Cardiac muscle cell (in vitro differentiated cells and primary cell): ENCODE results near the gene TDP1. TPM values are rescaled to one million over a fixed set of nuclear protein-coding genes. Genes with fewer than 3 reads are reported as not detected.

ENCODE experiments used
- DNase-seq, 2 donors: peaks; one replicate each; pipeline versions ENCODE4 v3.0.0 to v3.0.0-alpha.2; 2010 to 2017; ENCODE audit warnings: low read depth in 1 of 2, low spot score in 1 of 2
- H3K27ac ChIP-seq: fragments of 200-600 bp; sonication (generic); 2 replicates; pipeline ENCODE4 v1.5.1; 2016
- H3K27me3 ChIP-seq: fragments of 200-600 bp; sonication (generic); 2 replicates; pipeline ENCODE4 v1.6.0; 2016; ENCODE audit warnings: control low read depth
- H3K36me3 ChIP-seq: fragments of 200-600 bp; sonication (generic); 2 replicates; pipeline ENCODE4 v1.5.1; 2016; ENCODE audit warnings: control low read depth
- H3K4me1 ChIP-seq: fragments of 200-600 bp; sonication (generic); 2 replicates; pipeline ENCODE4 v1.8.1; 2017; ENCODE audit warnings: low read depth, mild to moderate bottlenecking, mixed run types
- H3K4me3 ChIP-seq: fragments of 200-600 bp; sonication (generic); 2 replicates; pipeline ENCODE4 v1.5.1; 2016; ENCODE audit warnings: mild to moderate bottlenecking
- H3K9me3 ChIP-seq: fragments of 200-600 bp; sonication (generic); 2 replicates; pipeline ENCODE4 v1.5.1; 2017; ENCODE audit warnings: low read depth, mild to moderate bottlenecking, control low read depth
- polyA plus RNA-seq: library from polyadenylated mRNA; unstranded; fragments of >200 nt; fragmentation: Nextera tagmentation; extraction: Ambion mirVana; gene quantifications from 2 replicates; pipeline ENCODE4 v1.2.1, GENCODE V29; 2016
- total RNA-seq: library from RNA; depleted of rRNA; stranded (reverse); fragments of >200 nt; gene quantifications from 2 replicates; pipeline ENCODE4 v1.2.3, GENCODE V29; 2016
- TF ChIP-seq, protein P1 (sequence below): IDR thresholded peaks from 2 replicates; pipeline ENCODE4 v1.5.1; 2012; ENCODE audit warnings: low read depth, mild to moderate bottlenecking, low read length

The TDP1 gene
- total RNA-seq (28.0 and 35.0 TPM in 2 replicates), polyA plus RNA-seq (26.6 and 35.7 TPM in 2 replicates)

DNA sequence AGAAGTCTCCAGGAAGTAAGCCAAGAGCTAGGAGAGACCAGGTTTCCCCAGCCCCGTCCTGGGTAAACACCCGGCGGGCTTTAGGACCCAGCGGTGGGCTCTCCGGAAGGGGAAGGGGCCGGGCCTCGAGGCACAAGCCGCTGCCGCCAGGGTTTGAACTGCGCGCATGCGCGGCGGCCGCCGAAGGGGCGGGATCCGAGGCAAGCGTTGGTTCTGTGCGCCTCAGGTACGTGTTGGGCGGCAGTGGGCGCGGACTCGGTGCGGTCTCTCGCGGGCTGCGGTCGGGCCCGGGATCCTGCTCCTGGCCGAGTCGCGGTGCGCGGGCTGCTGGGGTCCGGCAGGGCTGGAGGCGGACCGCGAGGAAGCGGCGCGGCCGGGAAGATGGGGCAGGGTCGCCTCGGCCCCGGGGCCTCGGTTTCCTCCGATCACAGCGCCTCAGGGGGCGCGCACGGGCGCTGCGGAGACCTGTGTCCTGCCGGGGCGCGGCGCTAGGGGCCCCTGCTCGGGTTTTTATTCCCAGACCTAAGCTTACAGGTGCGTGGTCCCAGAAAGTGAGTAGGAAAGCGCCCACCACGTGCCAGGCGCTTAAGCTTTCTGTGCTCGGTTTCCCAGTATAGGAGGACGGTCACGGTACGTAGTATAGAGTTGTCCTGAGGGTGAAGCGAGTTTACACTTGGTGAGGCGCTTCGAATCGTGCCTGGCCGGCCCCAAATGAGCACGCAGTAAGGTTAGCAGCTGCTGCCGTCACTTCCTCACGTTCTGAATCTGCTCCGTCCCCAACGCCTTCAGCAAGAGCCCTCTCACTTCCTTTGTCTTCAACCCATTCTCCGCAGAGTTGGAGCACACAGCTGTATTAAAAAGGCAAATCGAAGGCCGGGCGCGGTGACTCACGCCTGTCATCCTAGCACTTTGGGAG, at the start of gene TDP1:
Gene TDP1, plus strand, starts transcription at position 183 of the 916 bp plus-strand sequence. CDS start 7,188 bp downstream, outside the sequence.
- Histone ChIP-seq H3K4me3 (peak within 1 kb of the TSS; percentile 61), H3K27ac (peak within 1 kb of the TSS; percentile 86), H3K9me3 (no peaks in the 10 kb centered on the region), H3K4me1 (peaks cover 37% of the 10 kb centered on the region), H3K36me3 (no peaks in the 10 kb centered on the region), H3K27me3 (no peaks in the 10 kb centered on the region)
- DNase-seq, result peak; percentile 97
- TF ChIP-seq, protein P1, sequence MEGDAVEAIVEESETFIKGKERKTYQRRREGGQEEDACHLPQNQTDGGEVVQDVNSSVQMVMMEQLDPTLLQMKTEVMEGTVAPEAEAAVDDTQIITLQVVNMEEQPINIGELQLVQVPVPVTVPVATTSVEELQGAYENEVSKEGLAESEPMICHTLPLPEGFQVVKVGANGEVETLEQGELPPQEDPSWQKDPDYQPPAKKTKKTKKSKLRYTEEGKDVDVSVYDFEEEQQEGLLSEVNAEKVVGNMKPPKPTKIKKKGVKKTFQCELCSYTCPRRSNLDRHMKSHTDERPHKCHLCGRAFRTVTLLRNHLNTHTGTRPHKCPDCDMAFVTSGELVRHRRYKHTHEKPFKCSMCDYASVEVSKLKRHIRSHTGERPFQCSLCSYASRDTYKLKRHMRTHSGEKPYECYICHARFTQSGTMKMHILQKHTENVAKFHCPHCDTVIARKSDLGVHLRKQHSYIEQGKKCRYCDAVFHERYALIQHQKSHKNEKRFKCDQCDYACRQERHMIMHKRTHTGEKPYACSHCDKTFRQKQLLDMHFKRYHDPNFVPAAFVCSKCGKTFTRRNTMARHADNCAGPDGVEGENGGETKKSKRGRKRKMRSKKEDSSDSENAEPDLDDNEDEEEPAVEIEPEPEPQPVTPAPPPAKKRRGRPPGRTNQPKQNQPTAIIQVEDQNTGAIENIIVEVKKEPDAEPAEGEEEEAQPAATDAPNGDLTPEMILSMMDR, result peak; percentile 15

DNA sequence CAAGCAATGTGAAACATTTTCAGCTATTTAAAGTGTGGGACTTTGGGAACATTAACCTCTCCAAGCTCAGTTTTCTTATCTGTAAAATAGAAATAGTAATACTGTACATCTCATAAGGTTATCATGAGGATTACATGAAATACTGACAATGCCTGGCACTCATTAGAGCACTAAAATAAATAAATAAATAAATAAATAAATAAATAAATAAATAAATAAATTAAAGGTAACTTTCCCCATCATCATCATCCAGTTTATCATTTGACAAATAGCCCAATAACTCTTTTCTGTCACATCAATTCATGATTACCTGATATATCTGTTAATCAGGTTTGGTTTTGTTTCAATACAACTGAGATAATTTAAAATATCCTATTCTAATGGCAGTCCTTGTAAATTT, 49.7 kb upstream of the TDP1 start:
- H3K36me3 ChIP-seq, result no peaks in the 10 kb centered on the region
- H3K4me3 ChIP-seq, result no peak overlapping the region
- H3K4me1 ChIP-seq, result peaks cover 3% of the 10 kb centered on the region
- TF ChIP-seq, protein P1, result no peak
- H3K9me3 ChIP-seq, result no peaks in the 10 kb centered on the region
- H3K27ac ChIP-seq, result no peak overlapping the region
- no peaks in the 10 kb centered on the region for H3K27me3 ChIP-seq
- no peak for DNase-seq

DNA sequence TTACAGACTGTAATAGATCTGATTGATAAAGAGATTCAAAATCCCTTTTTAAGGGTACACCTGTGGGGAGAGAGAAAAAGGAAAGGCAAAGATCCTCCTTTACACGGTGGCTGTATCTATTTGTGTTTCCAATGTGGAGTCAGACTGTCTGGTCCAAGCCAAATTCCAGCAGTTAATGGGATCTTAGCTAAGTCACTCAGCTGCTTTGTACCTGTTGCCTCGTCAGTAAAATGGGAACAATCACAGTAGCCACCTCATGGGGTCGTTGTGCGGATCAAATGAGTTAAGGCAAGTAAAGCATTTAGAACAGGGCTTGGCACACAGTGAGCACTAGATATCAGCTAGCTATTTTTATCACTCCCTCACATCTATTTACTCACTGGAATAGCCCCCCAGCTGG, 48.1 kb upstream of the TDP1 start:
- Histone ChIP-seq H3K9me3 (no peaks in the 10 kb centered on the region), H3K27me3 (no peaks in the 10 kb centered on the region), H3K4me3 (no peak overlapping the region), H3K36me3 (no peaks in the 10 kb centered on the region), H3K27ac (no peak overlapping the region), H3K4me1 (peaks cover 7% of the 10 kb centered on the region)
- TF ChIP-seq, protein P1, result no peak
- no peak for DNase-seq

DNA sequence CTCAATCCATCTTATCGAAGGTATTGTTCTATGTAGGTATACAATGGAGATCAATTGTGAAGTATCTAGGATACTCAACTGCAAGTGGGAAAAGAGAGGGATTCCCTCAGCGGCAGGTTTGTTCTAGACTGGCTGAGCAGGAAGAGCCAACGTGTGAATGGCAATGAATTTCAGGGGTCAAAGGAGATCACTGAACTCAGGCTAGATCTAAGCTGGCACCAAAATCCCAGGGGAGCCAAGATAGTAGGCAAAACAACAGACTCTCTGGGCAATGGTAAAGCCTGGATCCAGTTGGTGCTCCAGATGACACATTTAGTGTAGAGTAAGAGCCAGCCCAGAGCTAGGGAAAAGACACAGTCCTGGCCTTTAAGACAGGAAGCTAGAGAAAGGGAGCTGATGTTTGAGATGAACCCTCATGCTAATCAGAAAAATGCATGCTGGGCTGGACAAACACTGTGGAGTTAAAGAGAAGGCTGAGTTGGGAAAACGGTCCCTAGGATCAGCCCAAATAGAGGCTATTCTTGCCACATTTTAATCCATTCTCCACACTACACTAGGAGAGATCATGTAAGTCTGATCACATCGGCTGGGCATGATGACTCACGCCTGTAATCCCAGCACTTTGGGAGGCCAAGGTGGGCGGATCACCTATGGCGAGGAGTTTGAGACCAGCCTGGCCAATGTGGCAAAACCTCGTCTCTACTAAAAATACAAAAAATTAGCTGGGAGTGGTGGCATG, 46.8 kb upstream of the TDP1 start:
- Histone ChIP-seq H3K9me3 (no peaks in the 10 kb centered on the region), H3K4me3 (no peak overlapping the region), H3K27me3 (no peaks in the 10 kb centered on the region), H3K27ac (no peak overlapping the region), H3K36me3 (no peaks in the 10 kb centered on the region), H3K4me1 (peaks cover 7% of the 10 kb centered on the region)
- DNase-seq, result no peak
- TF ChIP-seq, protein P1, result no peak

DNA sequence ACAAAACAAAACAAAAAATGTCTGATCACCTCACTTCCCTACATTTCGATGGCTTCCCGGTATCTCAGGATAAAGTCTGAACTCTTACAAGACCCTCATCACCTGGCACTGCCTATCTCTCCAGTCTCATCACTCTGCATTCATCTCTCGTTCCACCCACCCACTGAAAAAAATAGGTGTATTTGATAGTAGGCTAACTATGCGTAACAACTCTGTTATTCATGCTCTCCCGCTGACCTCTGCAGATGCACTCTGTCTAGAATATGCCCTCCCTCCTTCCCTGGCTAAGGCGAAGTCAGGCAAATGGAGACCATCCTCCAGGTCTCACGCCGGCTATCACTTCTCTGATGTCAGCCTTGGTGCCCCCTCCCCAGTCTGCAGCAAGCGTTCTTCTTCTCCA, 46.1 kb upstream of the TDP1 start:
- Histone ChIP-seq H3K36me3 (no peaks in the 10 kb centered on the region), H3K4me3 (no peak overlapping the region), H3K27ac (no peak overlapping the region), H3K4me1 (peaks cover 7% of the 10 kb centered on the region), H3K27me3 (no peaks in the 10 kb centered on the region), H3K9me3 (no peaks in the 10 kb centered on the region)
- TF ChIP-seq, protein P1, result no peak
- DNase-seq, result no peak
